Cardiac muscle cell (in vitro differentiated cells and primary cell): ENCODE results near the gene CDRT4. TPM values are rescaled to one million over a fixed set of nuclear protein-coding genes. Genes with fewer than 3 reads are reported as not detected.
A peak's percentile ranks its signal among the peaks of the same experiment; 100 is the strongest.

Source experiments
- DNase-seq, 2 donors: peaks; one replicate each; pipeline versions ENCODE4 v3.0.0 to v3.0.0-alpha.2; 2010 to 2017; ENCODE audit warnings: low read depth in 1 of 2, low spot score in 1 of 2
- H3K27ac ChIP-seq: fragments of 200-600 bp; sonication (generic); 2 replicates; pipeline ENCODE4 v1.5.1; 2016
- H3K27me3 ChIP-seq: fragments of 200-600 bp; sonication (generic); 2 replicates; pipeline ENCODE4 v1.6.0; 2016; ENCODE audit warnings: control low read depth
- H3K36me3 ChIP-seq: fragments of 200-600 bp; sonication (generic); 2 replicates; pipeline ENCODE4 v1.5.1; 2016; ENCODE audit warnings: control low read depth
- H3K4me1 ChIP-seq: fragments of 200-600 bp; sonication (generic); 2 replicates; pipeline ENCODE4 v1.8.1; 2017; ENCODE audit warnings: low read depth, mild to moderate bottlenecking, mixed run types
- H3K4me3 ChIP-seq: fragments of 200-600 bp; sonication (generic); 2 replicates; pipeline ENCODE4 v1.5.1; 2016; ENCODE audit warnings: mild to moderate bottlenecking
- H3K9me3 ChIP-seq: fragments of 200-600 bp; sonication (generic); 2 replicates; pipeline ENCODE4 v1.5.1; 2017; ENCODE audit warnings: low read depth, mild to moderate bottlenecking, control low read depth
- polyA plus RNA-seq: library from polyadenylated mRNA; unstranded; fragments of >200 nt; fragmentation: Nextera tagmentation; extraction: Ambion mirVana; gene quantifications from 2 replicates; pipeline ENCODE4 v1.2.1, GENCODE V29; 2016
- total RNA-seq: library from RNA; depleted of rRNA; stranded (reverse); fragments of >200 nt; gene quantifications from 2 replicates; pipeline ENCODE4 v1.2.3, GENCODE V29; 2016
- TF ChIP-seq, protein P1 (sequence below): IDR thresholded peaks from 2 replicates; pipeline ENCODE4 v1.5.1; 2012; ENCODE audit warnings: low read depth, mild to moderate bottlenecking, low read length

Gene CDRT4
- total and polyA plus RNA-seq, 2 experiments from 2014 or later = 6.0 to 14.4 TPM

DNA sequence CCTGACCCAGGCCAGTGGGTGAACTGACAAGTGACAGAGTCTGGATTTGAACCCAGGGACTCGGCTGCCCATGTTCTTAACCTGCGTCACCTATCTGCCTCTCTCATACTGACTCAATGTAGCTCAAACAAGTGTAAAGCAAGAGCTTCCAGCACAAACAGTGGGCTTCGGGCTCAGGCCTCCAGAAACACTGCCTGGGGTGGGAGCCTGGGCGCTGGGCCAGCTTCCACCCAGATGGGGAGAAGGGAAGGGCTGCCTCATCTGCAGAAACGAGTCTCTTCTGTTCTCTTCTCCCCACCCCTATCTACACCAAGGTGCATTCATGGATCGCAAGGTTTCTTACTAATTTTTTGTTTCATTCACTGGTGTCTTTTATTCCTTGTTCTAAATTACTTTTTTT lies 1.3 kb downstream of the CDRT4 start:
- Histone ChIP-seq H3K9me3 (no peaks in the 10 kb centered on the region), H3K27me3 (no peaks in the 10 kb centered on the region), H3K36me3 (no peaks in the 10 kb centered on the region), H3K4me3 (no peak overlapping the region), H3K27ac (no peak overlapping the region), H3K4me1 (peaks cover 16% of the 10 kb centered on the region)
- TF ChIP-seq, protein P1, sequence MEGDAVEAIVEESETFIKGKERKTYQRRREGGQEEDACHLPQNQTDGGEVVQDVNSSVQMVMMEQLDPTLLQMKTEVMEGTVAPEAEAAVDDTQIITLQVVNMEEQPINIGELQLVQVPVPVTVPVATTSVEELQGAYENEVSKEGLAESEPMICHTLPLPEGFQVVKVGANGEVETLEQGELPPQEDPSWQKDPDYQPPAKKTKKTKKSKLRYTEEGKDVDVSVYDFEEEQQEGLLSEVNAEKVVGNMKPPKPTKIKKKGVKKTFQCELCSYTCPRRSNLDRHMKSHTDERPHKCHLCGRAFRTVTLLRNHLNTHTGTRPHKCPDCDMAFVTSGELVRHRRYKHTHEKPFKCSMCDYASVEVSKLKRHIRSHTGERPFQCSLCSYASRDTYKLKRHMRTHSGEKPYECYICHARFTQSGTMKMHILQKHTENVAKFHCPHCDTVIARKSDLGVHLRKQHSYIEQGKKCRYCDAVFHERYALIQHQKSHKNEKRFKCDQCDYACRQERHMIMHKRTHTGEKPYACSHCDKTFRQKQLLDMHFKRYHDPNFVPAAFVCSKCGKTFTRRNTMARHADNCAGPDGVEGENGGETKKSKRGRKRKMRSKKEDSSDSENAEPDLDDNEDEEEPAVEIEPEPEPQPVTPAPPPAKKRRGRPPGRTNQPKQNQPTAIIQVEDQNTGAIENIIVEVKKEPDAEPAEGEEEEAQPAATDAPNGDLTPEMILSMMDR = no peak
- DNase-seq = no peak

DNA sequence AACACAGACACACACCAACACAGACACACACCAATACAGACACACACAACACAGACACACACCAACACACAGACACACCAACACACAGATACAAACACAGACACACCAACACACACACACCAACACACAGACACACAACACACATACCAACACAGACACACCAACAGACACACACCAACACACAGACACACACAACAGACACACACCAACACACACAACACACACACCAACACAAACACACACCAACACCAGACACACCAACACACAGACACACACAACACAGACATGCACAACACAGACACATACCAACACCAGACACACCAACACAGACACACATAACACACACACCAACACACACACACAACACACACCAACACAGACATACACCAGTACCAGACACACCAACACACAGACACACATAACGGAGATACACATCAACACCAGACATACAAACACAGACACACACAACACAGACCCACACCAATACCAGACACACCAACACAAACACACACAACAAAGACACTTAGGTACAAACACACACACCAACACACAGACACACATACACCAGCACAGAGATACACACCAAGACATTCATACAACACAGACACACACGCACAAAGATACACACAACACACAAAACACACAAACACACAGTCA lies 2.2 kb downstream of the CDRT4 start:
- TF ChIP-seq, protein P1 = no peak
- Histone ChIP-seq H3K9me3 (no peaks in the 10 kb centered on the region), H3K27ac (no peak overlapping the region), H3K27me3 (no peaks in the 10 kb centered on the region), H3K36me3 (no peaks in the 10 kb centered on the region), H3K4me1 (peaks cover 16% of the 10 kb centered on the region), H3K4me3 (no peak overlapping the region)
- no peak for DNase-seq

DNA sequence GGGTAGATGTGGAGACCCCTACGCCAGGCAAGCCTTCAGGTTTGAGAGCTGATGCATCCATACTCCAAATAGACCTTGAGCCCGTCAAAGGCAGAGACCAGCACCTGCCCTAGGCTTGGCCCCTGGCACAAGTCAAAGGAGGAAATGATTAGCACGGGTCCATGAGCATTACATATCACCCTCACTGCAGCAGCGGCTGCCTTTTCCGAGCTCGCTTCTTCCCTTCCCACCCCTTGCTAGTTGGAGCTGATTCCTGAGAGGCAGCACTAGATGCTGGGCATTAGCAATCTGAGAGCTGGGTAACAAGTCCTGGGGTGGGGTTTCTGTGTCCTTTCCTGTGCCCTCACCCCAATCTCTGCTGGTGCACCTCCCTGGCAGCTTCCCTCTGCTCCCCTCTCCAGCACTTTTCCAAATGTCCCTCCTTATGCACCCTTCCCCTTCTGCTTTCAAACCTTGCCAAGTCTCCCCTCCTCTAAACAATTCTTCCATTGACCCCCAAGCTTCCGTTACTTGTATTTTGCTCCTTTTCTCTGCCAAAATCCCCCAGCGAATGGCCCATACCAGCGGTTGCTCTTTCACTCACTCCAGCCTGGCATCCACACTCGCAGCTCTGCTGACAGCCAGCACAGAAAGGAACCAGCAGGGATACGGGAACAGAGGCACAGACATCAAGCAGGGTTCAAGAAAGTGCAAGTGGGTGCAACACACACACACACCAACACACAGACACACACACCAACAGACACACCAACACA lies 3.0 kb downstream of the CDRT4 start:
- TF ChIP-seq, protein P1 = no peak
- no peaks in the 10 kb centered on the region for H3K9me3 ChIP-seq
- H3K27me3 ChIP-seq = no peaks in the 10 kb centered on the region
- no peak for DNase-seq
- no peaks in the 10 kb centered on the region for H3K36me3 ChIP-seq
- H3K4me3 ChIP-seq = no peak overlapping the region
- peaks cover 16% of the 10 kb centered on the region for H3K4me1 ChIP-seq
- H3K27ac ChIP-seq = no peak overlapping the region

DNA sequence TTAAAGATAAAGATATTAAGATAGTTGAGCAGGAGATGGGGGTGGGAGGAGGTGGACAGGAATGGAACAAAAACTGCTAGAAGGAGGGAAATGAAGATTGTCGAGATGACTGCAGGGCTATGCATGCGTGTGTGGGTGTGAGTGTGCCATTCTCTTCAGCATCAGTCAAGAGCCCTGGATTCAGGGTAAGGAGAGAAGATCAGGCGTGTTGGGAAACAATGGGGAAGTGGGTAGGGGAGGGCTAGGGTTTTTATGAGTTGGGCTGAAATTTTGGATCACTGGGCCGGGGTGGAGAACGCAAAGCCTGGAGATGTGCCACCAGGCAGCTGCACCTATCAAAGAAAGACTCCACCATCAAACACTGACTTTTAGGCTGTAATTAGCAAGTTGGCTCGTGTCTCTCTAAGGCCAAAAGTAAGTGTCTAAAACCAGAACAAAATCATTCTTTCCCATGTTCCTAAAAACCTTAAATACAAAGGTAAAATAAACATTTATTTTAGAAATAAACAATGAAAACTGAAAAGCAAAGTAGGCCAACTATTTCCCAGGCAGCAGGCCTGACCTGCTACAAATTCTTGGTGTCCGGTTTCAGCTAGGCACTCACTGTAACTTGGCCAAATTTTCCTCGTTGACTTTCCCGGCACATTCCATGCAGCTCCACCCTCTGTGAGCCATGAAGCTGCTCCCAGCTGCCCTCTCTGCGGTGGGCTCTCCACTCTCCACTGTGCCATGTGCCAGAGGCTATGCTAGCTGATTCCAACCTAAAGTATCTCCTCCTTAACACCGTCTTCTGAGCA lies 4.2 kb downstream of the CDRT4 start:
- TF ChIP-seq, protein P1 = no peak
- peaks cover 10% of the 10 kb centered on the region for H3K4me1 ChIP-seq
- H3K9me3 ChIP-seq = no peaks in the 10 kb centered on the region
- DNase-seq = peak; percentile 69 to 77
- no peaks in the 10 kb centered on the region for H3K27me3 ChIP-seq
- no peaks in the 10 kb centered on the region for H3K36me3 ChIP-seq
- H3K27ac ChIP-seq = peak overlapping the region; percentile 75
- no peak overlapping the region for H3K4me3 ChIP-seq

DNA sequence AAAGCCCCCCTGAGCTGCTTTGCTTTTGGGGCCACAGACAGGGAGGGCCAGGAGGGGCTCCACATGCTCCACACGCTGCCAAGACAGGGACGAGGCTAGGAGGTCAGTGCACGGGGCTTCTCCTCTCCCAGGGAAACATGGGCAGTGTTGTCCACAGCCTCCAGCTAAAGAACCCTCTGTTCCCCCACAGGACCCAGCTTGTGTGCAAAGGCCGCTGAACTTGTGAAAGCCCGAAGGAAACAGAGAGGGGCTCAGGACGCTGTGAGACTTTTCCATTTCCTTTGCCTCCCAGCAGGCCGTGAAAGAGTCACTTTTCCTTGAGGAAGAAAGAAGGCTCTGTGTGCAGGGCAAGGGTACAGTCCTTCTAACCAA lies 9.7 kb downstream of the CDRT4 start:
- Histone ChIP-seq H3K27me3 (no peaks in the 10 kb centered on the region), H3K4me1 (no peaks in the 10 kb centered on the region), H3K27ac (no peak overlapping the region), H3K9me3 (no peaks in the 10 kb centered on the region), H3K36me3 (no peaks in the 10 kb centered on the region), H3K4me3 (no peak overlapping the region)
- DNase-seq = no peak
- TF ChIP-seq, protein P1 = no peak
